K562 (cell line): ENCODE measurements around the gene NEMF. TPM values are rescaled to one million over a fixed set of nuclear protein-coding genes. Genes with fewer than 3 reads are reported as not detected.
A peak's percentile ranks its signal among the peaks of the same experiment; 100 is the strongest.

ENCODE experiments used
- BDP1 ChIP-seq: IDR thresholded peaks from 3 replicates; pipeline ENCODE4 v1.6.1; 2011; ENCODE audit not compliant: insufficient read length, insufficient read depth
- CBFA2T2 ChIP-seq: fragments of 450-650 bp; conservative IDR thresholded peaks from 2 replicates; pipeline ENCODE4 v1.6.1; 2017; ENCODE audit warnings: mild to moderate bottlenecking
- ELF2 ChIP-seq: fragments of 250-450 bp; sonication (Bioruptor Pico); IDR thresholded peaks from 2 replicates; pipeline ENCODE4 v1.5.0; 2021; ENCODE audit warnings: mild to moderate bottlenecking
- EWSR1 ChIP-seq: fragments of 450-650 bp; IDR thresholded peaks from 2 replicates; pipeline ENCODE4 v1.6.1; 2018; ENCODE audit warnings: borderline replicate concordance, mild to moderate bottlenecking, low read depth, moderate library complexity; ENCODE audit not compliant: partially characterized antibody
- FOS ChIP-seq: IDR thresholded peaks from 3 replicates; pipeline ENCODE4 v1.6.1; 2011; ENCODE audit not compliant: insufficient read length; ENCODE audit errors: extremely low read depth
- FUS ChIP-seq: fragments of 200-400 bp; formaldehyde crosslinking; optimal IDR thresholded peaks from 2 replicates; pipeline ENCODE3; 2017; ENCODE audit warnings: low read depth, low read length
- GABPA ChIP-seq: fragments of 200-800 bp; sonication (Bioruptor generic); conservative IDR thresholded peaks from 2 replicates; pipeline ENCODE4 v1.6.1; 2016; ENCODE audit warnings: low read depth, missing genetic modification characterization, missing compliant biosample characterization
- GTF2E2 ChIP-seq: fragments of 200-800 bp; sonication (Bioruptor generic); IDR thresholded peaks from 2 replicates; pipeline ENCODE4 v1.6.1; 2016; ENCODE audit warnings: missing genetic modification characterization, missing compliant biosample characterization
- HDAC3 ChIP-seq: fragments of 450-650 bp; IDR thresholded peaks from 2 replicates; pipeline ENCODE4 v1.6.1; 2018; ENCODE audit warnings: borderline replicate concordance, mild to moderate bottlenecking, moderate library complexity; ENCODE audit not compliant: partially characterized antibody
- MCM2 ChIP-seq: fragments of 450-650 bp; IDR thresholded peaks from 2 replicates; pipeline ENCODE4 v1.6.1; 2017; ENCODE audit warnings: low read depth, mild to moderate bottlenecking
- NR2C1 ChIP-seq, 2 experiments: fragments of 450-650 bp; IDR thresholded peaks; 2 replicates each; pipeline ENCODE4 v1.6.1; 2017; ENCODE audit warnings: mild to moderate bottlenecking in 2 of 2, antibody characterized with exemption in 1 of 2, inconsistent platforms in 1 of 2, missing compliant biosample characterization in 1 of 2, missing genetic modification characterization in 1 of 2
- NR4A1 ChIP-seq, 2 experiments: fragments of 250-450 bp in 1 of 2; fragments of 450-650 bp in 1 of 2; sonication (Bioruptor Pico) in 1 of 2; IDR thresholded peaks; 2 replicates each; pipeline versions ENCODE4 v1.4.0 to v1.6.1; 2016 to 2020; ENCODE audit warnings: mild to moderate bottlenecking in 2 of 2, missing compliant biosample characterization in 1 of 2, missing genetic modification characterization in 1 of 2, moderate library complexity in 1 of 2
- RCOR1 ChIP-seq, 2 experiments: IDR thresholded peaks; 2 replicates each; pipeline ENCODE4 v1.6.1; 2012; ENCODE audit warnings: low read depth in 2 of 2, low read length in 2 of 2, borderline replicate concordance in 1 of 2, improper control_type of control experiment in 1 of 2
- SOX6 ChIP-seq: fragments of 450-650 bp; IDR thresholded peaks from 2 replicates; pipeline ENCODE4 v1.6.1; 2014; ENCODE audit warnings: mild to moderate bottlenecking
- STAG1 ChIP-seq: sonication (generic); formaldehyde crosslinking; IDR thresholded peaks from 2 replicates; pipeline ENCODE4 v1.5.0; 2020; ENCODE audit warnings: missing genetic modification reagents, borderline replicate concordance
- TEAD4 ChIP-seq, 2 experiments: sonication (generic) in 1 of 2; formaldehyde crosslinking in 1 of 2; IDR thresholded peaks; 2 replicates each; pipeline versions ENCODE4 v1.6.1 to v1.8.0; 2012 to 2022; ENCODE audit warnings: borderline replicate concordance in 1 of 2, inconsistent platforms in 1 of 2, low read length in 1 of 2, mild to moderate bottlenecking in 1 of 2, missing genetic modification reagents in 1 of 2
- ZNF134 ChIP-seq: fragments of 250-450 bp; sonication (Bioruptor Pico); conservative IDR thresholded peaks from 2 replicates; pipeline ENCODE4 v1.4.0; 2020
- polyA plus RNA-seq, 8 experiments: library from polyadenylated mRNA; depleted of rRNA in 4 of 8; stranded (reverse) in 5 of 8; unstranded in 3 of 8; fragments of >200 nt; fragmentation: Nextera tagmentation in 2 of 8; fragmentation: Illumina TruSeq in 1 of 8; extraction: Ambion mirVana in 2 of 8; extraction: Trizol in 1 of 8; gene quantifications; 2 replicates each; pipeline versions ENCODE4 v1.2.1 to v1.2.3, GENCODE V29; 2011 to 2014; ENCODE audit warnings: inconsistent platforms in 1 of 8, missing spikeins in 1 of 8
- total RNA-seq, 7 experiments: library from RNA; depleted of rRNA in 6 of 7; stranded (reverse); fragments of >200 nt in 6 of 7; fragmentation: Illumina TruSeq in 2 of 7; extraction: Trizol in 2 of 7; gene quantifications; 2 replicates each; pipeline versions ENCODE4 v1.2.1 to v1.2.3, GENCODE V29; 2011 to 2021; ENCODE audit warnings: low replicate concordance in 1 of 7
- TF ChIP-seq, protein P1 (sequence below): sonication (generic); formaldehyde crosslinking; IDR thresholded peaks from 2 replicates; pipeline ENCODE4 v1.8.1; 2022; ENCODE audit warnings: missing genetic modification reagents
- TF ChIP-seq, protein P2 (sequence below): sonication (generic); formaldehyde crosslinking; IDR thresholded peaks from 2 replicates; pipeline ENCODE4 v1.8.0; 2022; ENCODE audit warnings: missing genetic modification reagents, mild to moderate bottlenecking, borderline replicate concordance
- TF ChIP-seq, protein P3 (sequence below): fragments of 250-450 bp; sonication (Bioruptor Pico); IDR thresholded peaks from 2 replicates; pipeline ENCODE4 v1.8.0; 2021; ENCODE audit warnings: borderline replicate concordance, mild to moderate bottlenecking, moderate library complexity; ENCODE audit not compliant: poor library complexity, severe bottlenecking
- TF ChIP-seq, protein P4 (sequence below): sonication (generic); formaldehyde crosslinking; IDR thresholded peaks from 2 replicates; pipeline ENCODE4 v1.8.0; 2023; ENCODE audit warnings: mild to moderate bottlenecking, missing genetic modification reagents

Gene NEMF
- total and polyA plus RNA-seq, 9 of the 15 experiments (the other 6 are each of a cell fraction or from before 2014, with no cell fraction given), result 38.8 to 94.4 (median 61.0) TPM

DNA sequence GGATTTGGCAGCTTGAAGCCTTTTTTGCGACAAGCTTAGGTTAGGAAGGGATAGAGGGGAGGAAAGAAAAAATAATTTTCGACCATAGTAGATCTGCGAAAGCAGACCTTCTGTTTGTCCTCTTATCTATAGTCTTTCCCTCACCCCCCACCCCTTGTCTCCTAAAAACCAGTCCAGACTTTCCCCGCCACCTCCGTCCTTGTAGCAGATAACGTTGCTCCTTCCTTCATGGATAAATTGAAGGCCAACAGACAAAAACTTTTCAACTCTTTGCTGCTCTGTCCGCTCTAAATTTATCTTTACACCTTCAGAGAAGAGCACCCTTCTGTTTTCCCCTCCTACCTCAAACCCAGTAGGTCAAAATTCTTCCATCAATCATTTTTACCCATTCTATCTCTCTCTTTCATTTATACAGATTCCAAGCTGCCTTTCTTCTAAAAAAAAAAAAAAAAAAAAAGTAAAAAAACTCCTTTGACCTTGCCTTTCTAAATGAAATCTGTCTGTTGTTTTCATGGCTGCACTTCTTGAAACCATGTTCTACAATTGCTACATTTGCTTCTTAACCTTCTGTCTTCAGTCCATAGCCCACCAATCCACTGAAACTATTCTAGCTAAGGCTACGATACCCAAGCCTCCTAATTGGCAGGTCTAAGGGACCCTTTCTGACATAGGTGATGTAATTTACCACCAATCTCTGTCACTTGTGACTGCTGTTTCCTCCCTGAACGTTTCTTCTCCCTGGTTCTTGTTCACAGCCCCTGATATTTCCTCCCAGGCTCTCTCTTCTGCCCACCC, 11.1 kb upstream of the NEMF start (continued):
- TF ChIP-seq CBFA2T2, result peak; percentile 77
- TF ChIP-seq FUS, result no peak
- no peak for TF ChIP-seq ELF2 (CRISPR knock-in tag)
- TF ChIP-seq EWSR1, result no peak
- no peak for TF ChIP-seq HDAC3
- no peak for TF ChIP-seq STAG1 (CRISPR knock-in tag)
- no peak for TF ChIP-seq BDP1
- TF ChIP-seq, protein P1, sequence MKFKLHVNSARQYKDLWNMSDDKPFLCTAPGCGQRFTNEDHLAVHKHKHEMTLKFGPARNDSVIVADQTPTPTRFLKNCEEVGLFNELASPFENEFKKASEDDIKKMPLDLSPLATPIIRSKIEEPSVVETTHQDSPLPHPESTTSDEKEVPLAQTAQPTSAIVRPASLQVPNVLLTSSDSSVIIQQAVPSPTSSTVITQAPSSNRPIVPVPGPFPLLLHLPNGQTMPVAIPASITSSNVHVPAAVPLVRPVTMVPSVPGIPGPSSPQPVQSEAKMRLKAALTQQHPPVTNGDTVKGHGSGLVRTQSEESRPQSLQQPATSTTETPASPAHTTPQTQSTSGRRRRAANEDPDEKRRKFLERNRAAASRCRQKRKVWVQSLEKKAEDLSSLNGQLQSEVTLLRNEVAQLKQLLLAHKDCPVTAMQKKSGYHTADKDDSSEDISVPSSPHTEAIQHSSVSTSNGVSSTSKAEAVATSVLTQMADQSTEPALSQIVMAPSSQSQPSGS (CRISPR knock-in tag), result no peak
- TF ChIP-seq GTF2E2, result no peak
- TF ChIP-seq FOS, result no peak
- TF ChIP-seq, protein P2, sequence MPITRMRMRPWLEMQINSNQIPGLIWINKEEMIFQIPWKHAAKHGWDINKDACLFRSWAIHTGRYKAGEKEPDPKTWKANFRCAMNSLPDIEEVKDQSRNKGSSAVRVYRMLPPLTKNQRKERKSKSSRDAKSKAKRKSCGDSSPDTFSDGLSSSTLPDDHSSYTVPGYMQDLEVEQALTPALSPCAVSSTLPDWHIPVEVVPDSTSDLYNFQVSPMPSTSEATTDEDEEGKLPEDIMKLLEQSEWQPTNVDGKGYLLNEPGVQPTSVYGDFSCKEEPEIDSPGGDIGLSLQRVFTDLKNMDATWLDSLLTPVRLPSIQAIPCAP (CRISPR knock-in tag), result no peak
- TF ChIP-seq RCOR1 (IDR thresholded peaks at IDR 0.05; ENCODE audit: borderline replicate concordance in 1 of 2, low read depth in 2 of 2, low read length in 2 of 2), result peak in 1 of 2 experiments; percentile 15; a peak in 1 of 4 replicates
- no peak for TF ChIP-seq MCM2
- TF ChIP-seq, protein P3, sequence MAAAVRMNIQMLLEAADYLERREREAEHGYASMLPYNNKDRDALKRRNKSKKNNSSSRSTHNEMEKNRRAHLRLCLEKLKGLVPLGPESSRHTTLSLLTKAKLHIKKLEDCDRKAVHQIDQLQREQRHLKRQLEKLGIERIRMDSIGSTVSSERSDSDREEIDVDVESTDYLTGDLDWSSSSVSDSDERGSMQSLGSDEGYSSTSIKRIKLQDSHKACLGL (CRISPR knock-in tag), result no peak
- TF ChIP-seq NR4A1 (CRISPR knock-in tag; IDR thresholded peaks at IDR 0.05), result no peak
- no peak for TF ChIP-seq NR4A1 (tag; IDR thresholded peaks at IDR 0.05)
- no peak for TF ChIP-seq ZNF134 (CRISPR knock-in tag)
- peak; percentile 19; the same call in 1 of the 2 replicates for TF ChIP-seq TEAD4 (IDR thresholded peaks at IDR 0.05; ENCODE audit: low read length)
- no peak for TF ChIP-seq TEAD4 (CRISPR knock-in tag; IDR thresholded peaks at IDR 0.05; ENCODE audit: borderline replicate concordance)
- TF ChIP-seq NR2C1 (IDR thresholded peaks at IDR 0.05), result no peak
- no peak for TF ChIP-seq NR2C1 (tag; IDR thresholded peaks at IDR 0.05)
- no peak for TF ChIP-seq SOX6
- TF ChIP-seq, protein P4, sequence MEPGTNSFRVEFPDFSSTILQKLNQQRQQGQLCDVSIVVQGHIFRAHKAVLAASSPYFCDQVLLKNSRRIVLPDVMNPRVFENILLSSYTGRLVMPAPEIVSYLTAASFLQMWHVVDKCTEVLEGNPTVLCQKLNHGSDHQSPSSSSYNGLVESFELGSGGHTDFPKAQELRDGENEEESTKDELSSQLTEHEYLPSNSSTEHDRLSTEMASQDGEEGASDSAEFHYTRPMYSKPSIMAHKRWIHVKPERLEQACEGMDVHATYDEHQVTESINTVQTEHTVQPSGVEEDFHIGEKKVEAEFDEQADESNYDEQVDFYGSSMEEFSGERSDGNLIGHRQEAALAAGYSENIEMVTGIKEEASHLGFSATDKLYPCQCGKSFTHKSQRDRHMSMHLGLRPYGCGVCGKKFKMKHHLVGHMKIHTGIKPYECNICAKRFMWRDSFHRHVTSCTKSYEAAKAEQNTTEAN, result no peak
- TF ChIP-seq GABPA (tag), result no peak
